Lung microvascular endothelial cell (primary cell): ENCODE measurements around the gene ZNF148. TPM values are rescaled to one million over a fixed set of nuclear protein-coding genes. Genes with fewer than 3 reads are reported as not detected.
A peak's percentile ranks its signal among the peaks of the same experiment; 100 is the strongest.

ENCODE experiments used
- DNase-seq, 2 donors: peaks; one replicate each; pipeline versions ENCODE4 v3.0.0 to v3.0.0-alpha.2; 2010; ENCODE audit warnings: low read depth in 2 of 2
- total RNA-seq: library from RNA; depleted of rRNA; stranded (reverse); fragments of >200 nt; gene quantifications from 2 replicates; pipeline ENCODE4 v1.2.1, GENCODE V29; 2014

Gene ZNF148
- total RNA-seq, 1 donor from 2014 or later, result 20.8 TPM

DNA sequence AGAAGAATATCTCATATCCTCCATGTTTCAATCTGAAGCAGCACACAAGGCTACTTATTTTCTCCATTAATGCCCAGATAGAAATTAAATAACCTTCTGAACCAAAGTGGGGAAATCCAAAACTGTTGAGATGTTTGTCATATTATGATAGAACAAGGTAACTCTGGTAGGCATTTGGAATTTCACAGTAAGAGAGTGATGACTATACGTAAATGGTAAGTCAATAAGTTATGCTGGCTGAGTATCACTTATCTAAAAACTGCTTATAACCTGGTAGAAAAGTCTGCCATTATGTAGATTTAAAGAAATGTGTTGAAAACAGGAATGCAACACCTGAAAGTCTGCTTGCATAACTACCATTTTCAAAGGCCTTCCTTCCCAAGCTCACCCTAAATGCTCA lies 145.4 kb downstream of the ZNF148 start:
- no peak for DNase-seq

GRCh38 chr3:125229168-125229567 lies 146.0 kb downstream of the ZNF148 start:
- DNase-seq, result no peak

- DNase-seq, result no peak
These were observed 153.3 kb downstream of the ZNF148 start for GRCh38 chr3:125221831-125222230.

DNA sequence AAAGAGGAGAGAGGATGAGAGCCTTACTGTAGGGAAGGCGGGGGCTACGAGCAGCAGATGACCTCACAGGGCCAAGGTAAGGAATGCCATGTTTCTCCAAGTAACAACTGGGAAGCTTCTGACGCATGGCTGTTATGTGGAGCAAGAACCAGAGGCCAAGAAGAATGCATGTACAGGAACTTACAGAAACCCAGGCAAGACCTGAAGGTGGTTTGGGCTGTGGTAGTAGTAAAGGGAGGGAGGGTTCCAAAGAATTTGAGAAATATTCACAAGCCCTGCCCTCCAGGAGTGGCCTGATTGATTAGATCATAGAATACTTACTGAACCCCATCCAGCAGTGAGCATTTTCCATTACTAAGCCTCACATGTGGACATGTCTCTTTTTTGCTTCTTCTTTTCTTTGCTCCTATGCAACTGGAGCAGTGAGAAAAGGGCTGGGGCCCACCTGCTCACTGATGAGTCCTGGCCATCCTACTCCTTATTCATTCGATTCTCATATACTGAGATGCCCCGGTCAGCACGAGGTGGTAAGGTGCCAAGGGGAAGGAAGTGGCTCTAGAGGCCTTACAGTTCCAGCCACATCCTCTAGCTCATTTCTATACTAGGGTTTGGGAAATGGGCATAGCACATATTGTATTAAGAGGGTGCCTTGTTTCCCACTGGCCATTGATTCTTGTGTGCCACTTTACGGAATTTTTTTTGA lies 154.2 kb downstream of the ZNF148 start:
- no peak for DNase-seq

- no peak for DNase-seq
These were observed 154.9 kb downstream of the ZNF148 start for GRCh38 chr3:125220183-125220582.

GRCh38 chr3:125219261-125219701 lies 155.8 kb downstream of the ZNF148 start:
- no peak for DNase-seq

- peak in 1 of 2 donors; percentile 40 for DNase-seq
These were observed 160.4 kb downstream of the ZNF148 start for GRCh38 chr3:125214738-125215137.

DNA sequence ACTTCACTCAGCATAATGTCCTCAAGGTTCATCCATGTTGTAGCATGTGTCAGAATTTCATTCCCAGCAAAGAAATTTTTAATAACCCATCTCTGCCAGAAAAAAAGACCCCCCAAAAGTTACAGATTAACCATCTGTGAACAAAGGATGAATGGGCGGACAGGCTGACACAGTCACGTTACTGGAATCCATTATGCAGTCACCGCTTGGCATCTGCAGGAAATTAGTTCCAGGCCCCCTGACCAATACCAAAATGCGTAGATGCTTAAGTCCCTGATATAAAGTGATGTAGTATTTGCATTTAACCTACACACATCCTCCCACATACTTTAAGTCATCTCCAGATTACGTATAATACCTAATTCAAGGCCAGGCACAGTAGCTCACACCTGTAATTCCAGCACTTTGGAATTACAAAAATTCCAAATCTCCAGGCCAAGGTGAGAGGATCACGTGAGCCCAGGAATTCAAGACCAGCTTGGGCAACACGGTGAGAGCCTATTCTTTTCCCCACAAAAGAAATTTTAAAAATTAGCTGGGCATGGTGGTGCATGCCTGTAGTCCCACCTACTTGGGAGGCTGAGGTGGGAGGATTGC lies 161.1 kb downstream of the ZNF148 start:
- DNase-seq, result peak in 1 of 2 donors; percentile 19

DNA sequence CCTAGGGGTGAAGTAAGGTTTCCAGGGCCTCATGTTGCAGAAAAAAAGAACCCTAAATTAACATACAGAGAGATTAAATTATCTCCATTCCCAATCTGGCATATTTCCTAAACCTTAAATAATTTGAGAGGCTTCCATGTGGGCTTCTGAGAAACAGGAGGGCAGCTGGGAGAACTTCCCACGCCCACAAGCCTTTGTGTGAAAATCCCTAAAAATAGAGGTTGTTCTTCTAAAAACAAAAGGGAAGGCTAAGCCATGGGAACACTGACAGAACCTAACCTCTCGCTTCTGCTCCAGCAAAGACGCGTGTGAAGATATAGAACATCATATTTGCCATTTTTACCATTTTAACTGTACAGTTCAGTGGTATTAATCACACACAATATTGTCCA lies 161.8 kb downstream of the ZNF148 start:
- no peak for DNase-seq

- DNase-seq, result no peak
These were observed 162.4 kb downstream of the ZNF148 start, which contains the start of gene SLC12A8 for GRCh38 chr3:125212509-125213363. Gene SLC12A8, minus strand, starts transcription at chr3:125212748. Its CDS starts 1,399 bp downstream, at chr3:125211349.

DNA sequence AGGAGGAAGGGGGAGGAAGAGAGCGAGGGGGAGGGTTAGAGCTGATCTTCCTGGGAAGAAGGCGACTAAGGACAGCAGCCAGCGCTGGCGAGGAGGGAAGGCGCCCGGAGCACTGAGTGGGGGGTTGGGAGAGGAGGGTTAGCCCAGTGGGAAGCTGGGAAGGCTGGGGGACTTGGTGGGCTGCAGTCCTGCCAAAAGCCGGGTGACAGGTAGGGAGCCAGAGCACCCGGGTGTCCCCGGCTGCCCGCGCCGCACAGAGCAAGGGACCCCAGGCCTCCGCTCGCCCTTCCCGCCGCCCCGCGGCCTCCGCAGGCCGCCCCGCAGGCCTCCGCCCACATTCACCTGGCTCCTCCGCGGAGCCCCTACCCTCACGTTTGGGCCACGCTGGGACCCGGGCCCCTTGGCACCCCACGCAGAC lies 163.0 kb downstream of the ZNF148 start:
- DNase-seq, result no peak

DNA sequence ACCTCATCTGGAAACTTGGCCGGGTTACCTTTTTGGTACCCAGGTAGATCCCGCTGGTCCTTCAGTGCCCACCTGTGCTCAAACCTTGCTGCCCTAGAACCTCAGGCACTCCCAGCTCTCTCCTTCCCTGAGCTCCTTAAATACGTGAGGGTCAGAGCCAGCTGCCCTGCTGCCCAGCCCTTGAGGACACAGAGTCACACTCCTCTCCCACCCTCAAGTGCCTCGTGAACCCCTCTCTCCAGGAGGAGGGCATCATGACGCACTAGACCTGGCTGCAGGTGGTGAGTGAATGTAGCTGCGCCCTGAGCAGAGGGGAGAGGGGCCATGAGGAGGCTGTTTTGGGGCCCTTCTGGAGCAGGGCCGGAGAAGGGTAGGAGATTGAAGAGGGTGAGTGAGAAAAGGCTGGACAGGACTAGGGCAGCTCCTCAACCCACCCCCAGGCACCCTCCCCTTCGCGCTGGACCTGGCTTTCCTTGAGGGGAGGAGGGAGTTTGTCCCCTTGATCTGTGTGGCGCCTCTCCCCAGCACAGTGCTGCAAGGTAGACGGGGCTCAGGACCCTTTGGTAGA lies 163.5 kb downstream of the ZNF148 start:
- DNase-seq, result no peak

GRCh38 chr3:125207949-125208568 lies 167.1 kb downstream of the ZNF148 start:
- no peak for DNase-seq

- no peak for DNase-seq
These were observed 167.6 kb downstream of the ZNF148 start for GRCh38 chr3:125207507-125207906.

- no peak for DNase-seq
These were observed 168.2 kb downstream of the ZNF148 start for GRCh38 chr3:125206934-125207333.

GRCh38 chr3:125203731-125204130 lies 171.4 kb downstream of the ZNF148 start:
- no peak for DNase-seq

DNA sequence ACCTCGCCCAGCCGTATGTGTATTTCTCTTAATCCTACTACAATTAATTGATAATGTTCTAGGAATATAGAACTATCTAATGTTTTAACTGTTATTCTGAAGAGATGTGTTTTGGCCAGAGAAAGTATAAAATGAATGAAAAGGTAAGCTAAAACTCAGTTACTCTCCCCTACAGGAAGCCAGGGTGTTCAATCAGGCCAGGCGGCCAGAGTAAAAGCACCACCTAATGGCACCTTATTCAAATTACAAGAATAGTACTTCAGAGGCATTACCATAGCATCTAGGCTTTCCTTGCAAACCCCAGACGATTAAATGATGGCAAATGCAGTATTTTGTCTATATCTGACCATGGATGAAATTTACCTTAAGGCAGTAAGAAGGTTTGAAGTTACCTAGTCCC lies 172.9 kb downstream of the ZNF148 start:
- DNase-seq, result no peak

- no peak for DNase-seq
These were observed 174.4 kb downstream of the ZNF148 start for GRCh38 chr3:125200731-125201139.

- DNase-seq, result no peak
These were observed 180.1 kb downstream of the ZNF148 start for GRCh38 chr3:125194849-125195601.

- DNase-seq, result no peak
These were observed 180.9 kb downstream of the ZNF148 start for GRCh38 chr3:125194061-125194848.
